ENCODE results near the gene BTBD7.

GRCh38 chr14:93326196-93326595, 6.6 kb downstream of the BTBD7 start:
- no peak for TF ChIP-seq CTCF (IDR thresholded peaks at IDR 0.05)
- no peak for TF ChIP-seq POLR2A (IDR thresholded peaks at IDR 0.05)

Measured in vagina (tissue), 2 donors.